IPS-NIHi7 (cell line): ENCODE results near the gene THRB.

Experiments
- DNase-seq: peaks from one replicate; pipeline ENCODE4 v3.0.0; 2012; ENCODE audit warnings: mixed read lengths; ENCODE audit errors: extremely low spot score

THRB gene

DNA sequence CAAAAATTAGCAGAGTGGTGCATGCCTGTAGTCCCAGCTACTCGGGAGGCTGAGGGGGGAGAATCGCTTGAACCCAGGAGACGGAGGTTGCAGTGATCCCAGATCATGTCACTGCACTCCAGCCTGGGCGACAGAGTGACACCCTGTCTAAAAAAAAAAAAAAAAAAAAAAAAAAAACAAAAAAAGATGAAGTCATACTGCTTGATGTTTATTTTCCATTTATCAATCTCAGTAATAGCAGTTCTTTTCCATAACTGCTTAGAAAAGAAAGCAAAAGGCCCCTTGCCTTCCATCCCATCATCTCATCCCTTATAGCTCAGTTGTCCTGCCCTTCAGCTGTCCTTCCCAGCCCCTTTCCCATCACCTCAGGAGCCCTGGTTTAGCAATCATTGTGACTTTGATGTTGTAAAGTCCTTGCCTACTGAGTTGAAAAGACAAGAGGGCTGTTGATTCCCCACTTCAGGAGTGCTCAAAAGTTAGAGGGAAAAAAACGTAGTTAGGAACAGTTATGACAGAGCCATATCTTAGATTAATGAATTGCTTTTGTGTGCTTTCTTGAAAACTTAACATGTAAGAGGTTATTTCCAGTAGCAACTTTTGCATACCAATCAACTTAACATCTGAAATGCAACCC is 18.0 kb upstream of the THRB start:
- no peak for DNase-seq

DNA sequence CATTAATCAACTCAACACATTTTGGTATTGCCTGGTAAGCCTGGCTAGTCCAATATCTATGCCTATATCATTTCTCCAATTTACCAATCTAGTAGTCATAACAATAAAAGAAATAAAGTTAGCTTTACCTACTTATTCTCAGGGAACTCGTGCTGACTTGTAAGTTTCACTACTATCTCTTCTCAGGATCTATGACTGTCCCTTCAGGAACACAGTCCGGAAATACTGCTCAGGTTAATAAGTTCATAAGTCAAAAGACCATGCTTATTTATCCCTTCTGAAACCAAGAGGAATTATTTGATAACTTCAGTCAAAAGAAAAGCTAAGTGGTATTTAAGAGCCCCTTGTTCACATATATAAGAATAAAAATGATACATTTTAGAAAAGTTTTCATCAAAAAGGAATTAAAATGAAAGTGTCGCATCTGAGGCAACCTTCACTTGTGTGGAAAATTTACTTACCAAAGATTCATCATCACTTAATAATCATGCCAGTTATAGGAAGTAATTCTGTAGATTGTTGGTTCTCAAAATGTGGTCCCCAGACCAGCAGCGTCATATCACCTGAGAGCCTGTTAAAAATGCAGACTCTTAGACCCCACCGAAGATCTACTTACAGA is 15.5 kb upstream of the THRB start:
- no peak for DNase-seq

DNA sequence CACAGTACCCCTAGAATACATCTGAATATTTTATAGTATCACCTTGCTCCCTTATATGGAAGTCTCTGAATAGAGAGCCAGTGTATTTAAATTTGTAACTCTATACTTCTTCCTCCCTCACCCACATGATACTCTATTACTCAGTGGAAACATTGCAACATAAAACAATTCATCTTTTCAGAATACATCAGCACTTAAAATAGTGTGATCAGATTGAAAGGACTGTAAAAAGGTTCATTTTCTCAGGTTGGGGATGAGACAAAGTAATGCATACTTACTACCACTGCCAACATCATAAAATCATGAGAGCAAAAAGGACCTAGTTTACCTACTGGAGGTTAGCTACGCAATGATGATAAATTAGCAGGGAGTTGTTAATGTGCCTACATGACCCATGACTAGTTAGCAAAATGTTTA is 13.8 kb upstream of the THRB start:
- DNase-seq = no peak

DNA sequence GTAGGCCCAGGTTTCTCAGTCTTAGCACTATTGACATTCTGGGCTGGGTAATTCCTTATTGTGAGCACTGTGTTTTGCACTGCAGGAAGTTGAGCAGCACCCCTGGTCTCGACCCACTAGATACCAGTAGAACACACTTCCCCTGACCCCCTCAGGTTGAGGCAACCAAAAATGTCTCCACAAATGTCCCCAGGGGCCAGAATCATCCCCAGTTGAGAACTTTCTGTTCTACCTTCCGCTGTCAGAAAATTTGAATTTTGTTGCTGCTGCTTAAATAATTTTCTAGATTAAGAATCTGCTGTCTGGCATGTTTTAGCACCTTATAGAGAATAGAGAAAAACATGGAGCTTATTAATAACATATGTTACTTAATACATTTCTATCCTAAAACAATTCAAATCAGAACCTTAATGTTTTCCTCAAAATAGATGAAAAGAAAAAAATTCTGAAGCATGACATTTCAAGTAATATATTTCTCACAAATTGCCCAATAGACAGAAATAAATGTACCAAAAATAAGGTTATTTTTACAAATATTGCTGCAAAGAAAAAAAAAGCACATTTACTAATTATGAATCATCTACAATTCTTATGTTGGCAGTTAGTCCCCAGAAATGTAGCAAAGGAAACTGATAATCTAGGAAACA is 13.2 kb upstream of the THRB start:
- DNase-seq = no peak

DNA sequence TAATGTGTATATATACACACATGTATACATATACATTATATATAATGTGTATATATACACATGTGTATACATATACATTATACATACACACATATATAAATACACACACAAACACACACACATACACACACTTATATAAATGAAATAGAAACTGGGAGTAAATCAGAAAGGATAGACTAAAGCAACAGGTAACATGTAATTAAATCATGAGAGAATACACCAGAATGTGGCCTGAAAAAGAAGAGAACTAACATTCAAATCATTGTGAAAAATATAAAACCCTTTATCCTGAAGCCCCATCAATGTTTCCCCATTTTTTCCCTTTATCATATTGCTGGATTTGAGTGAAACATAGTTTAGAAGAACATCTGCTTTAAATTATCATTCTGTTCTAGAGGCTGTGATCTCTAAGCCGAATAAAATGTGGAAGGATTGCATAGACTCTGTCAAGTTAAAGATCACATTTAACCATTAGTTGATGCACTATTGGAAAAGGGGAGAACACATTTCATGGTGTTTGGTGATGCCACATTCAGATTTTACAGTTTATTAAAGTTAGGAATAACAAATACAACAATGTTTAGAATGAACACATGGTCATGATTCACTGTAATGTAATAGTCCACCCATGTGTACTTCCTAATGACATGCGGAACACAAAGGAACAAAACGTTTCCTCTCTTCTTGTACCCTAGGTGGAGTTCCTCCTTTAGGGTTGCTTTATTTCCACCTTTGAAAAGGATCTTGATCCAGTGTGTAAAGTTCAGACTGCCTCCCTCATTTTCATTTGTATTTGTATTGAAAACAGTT is 12.5 kb upstream of the THRB start:
- DNase-seq = no peak

DNA sequence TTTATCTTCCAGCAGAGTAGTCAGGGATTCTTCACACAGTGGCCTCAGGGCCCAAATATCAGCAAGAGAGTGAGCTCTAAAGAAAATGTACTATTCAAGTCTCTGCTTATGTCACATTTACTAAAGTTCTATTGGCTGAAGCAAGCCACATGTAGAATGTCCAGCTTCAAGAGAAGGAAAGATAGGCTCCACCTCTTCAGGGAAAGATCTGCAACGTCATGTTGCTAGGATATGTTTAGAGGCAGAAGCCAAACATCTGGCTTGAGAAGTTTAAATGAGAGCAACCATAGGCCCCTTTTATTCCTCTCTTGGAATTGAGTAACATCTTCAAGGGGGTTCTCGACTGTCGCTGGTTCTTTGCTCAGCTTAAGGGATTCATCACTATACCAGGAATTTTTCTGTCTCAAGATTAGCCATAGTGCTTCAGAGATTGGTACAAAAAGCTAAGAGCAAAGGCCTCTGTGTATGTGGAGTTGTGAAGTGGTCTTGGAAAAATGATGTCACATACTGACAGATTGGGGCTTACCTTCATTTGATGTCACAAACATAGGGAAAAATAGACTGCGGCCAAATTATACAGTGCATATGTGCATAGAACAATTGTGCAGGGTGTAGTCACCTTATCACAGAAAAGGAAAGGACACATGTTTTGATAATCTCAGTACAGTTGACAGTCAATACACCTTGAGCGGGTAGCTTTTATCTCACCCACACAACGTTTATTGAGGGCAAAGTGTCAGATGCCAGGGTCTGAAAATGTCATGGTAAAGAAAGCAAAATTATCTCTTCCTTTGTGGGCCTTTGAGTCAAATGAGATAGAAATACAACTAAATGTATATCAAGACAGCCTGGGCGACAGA is 11.3 kb upstream of the THRB start:
- no peak for DNase-seq

DNA sequence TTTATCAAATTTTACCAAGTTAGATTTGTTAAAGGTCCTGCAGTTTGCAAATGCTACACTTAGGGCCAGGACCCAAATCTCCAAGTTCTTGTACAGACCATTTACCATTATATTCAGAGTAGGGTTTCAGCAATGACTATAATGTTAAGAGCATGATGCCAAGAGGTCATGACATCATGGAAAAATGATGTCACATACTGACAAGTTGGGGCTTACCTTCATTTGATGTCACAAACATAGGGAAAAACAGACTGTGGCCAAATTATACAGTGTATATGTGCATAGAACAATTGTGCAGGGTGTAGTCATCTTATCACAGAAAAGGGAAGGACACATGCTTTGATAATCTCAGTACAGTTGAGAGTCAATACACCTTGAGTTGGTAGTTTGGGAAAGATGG is 10.1 kb upstream of the THRB start:
- DNase-seq = no peak

DNA sequence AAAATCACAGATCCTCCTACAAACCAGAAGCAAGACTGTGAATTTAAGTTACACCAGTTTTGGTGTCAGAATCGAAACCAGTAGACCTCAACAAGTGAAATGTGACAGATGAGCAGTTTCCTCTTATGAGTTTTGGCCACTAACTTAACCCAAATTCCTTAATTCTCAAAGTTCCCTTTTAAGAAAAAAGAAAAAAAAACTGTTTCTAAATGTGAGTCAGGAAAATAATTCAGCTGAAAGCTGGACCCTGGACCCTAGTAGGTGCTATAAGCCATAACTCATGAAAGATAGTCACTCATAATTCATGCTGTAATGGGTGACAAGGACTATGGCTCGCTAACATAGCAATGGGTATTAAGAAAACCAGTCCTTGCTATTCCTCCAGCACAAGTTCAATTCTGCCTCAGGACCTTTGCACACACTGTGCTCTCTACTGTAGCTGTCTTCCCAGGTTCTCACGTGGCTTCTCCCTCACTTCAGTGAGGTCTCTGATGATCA is 9.0 kb upstream of the THRB start:
- DNase-seq = no peak

DNA sequence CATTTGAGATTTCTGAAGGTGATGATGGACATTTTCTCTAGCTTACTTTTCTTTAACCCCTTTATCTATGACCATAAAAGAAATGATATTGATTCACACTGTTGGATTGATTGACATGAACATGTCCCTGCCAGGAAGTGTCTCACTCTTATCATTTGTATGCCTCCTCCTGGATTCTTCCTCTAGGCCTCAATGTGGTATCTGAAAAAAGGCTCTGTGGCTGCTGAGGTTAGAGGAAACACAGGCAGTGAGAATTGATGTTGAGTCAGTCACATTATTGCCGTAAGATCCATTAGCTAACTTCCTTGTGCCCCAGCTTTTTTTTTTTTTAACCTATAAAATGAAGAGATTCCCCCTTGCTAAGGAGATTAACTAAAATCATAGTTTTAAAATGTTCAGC is 8.0 kb upstream of the THRB start:
- no peak for DNase-seq

DNA sequence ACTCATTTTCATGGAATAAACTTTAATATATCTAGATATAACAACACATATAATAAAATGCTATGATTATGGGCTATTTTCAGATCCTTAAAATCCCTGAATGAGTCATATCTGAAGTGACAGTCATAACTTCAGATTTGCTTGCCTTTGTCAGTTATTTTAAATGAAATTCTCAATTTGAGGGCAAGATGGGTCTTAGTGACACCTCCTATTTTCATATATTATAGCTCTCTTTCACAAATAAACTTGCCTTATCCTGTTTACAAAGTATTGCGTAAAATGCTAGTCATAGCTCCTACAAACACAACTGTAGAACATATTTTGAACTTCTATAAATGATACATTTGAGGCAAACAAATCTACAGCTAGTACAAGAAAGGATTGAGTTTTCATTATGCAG is 6.2 kb upstream of the THRB start:
- no peak for DNase-seq

DNA sequence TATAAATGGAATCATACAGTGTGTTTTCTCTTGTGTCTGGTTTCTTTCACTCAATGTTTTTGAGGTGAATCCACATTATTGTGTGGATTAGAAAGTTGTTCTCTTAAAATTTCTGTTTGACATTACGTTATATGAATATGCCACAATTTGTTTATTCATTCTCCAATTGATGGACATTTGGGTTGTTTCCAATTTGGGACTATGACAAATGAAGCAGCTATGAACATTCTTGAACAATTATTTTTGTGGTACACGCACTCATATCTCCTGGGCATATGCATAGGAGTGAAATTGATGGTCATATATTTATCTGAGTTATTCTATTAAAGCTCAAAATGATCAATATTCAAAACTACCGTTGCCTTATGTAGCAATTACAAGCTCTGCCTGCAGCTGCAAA is 5.3 kb upstream of the THRB start:
- DNase-seq = no peak

DNA sequence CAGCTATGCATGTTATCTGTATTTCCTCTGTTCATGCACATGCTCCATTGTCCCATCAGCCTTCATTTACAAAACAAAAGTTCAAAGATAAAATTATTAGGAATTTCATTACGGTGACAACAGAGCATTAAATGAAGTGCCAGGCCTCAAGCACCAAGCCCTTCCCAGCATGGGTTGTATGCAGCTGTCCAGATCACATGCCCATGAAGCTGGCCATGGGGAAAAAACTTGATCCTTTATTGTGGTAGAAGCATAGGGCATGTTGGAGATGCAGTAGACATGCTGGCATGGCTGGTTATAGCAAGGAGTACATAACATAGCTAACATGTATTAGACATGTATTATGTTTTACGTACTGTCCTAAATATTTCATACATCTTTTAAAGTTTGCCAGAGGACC is 4.1 kb upstream of the THRB start:
- no peak for DNase-seq

DNA sequence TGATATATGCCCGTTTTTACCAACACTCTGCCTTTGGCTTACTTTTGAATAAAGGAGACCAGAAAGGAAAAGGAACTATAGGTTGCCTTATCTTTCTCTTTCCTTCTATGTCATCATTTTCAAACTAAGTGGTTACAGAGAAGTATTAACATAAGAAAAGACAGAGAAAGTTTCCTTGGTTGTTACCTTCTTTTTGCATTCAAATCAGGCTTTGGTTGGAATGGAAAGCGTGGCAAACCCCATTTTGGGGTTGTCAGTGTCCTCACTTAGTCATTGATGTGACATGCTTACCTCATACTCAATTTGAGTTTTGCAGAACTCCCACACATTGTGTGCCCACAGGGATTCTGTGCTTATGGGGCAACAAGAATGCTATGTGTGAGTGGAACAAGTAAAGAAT is 3.7 kb upstream of the THRB start:
- no peak for DNase-seq

DNA sequence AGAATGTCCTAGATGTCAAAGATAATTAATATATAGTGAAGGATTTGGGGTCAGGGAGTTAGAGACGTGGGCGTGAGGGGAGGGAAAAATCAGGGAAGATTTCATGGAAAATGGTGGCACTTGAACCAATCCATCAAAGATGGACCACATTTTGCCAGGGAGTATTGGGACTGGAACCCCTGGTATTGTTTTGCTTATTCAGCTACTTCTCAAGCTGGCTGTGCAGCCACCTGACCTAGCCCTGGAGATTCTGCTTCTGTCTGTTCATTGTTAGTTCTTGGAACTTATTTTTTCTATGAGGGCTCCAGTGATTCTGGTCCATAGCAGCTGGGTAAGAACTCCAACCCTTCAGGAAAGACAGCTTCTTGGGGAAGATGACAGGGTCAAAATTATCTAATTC is 3.3 kb upstream of the THRB start:
- no peak for DNase-seq

DNA sequence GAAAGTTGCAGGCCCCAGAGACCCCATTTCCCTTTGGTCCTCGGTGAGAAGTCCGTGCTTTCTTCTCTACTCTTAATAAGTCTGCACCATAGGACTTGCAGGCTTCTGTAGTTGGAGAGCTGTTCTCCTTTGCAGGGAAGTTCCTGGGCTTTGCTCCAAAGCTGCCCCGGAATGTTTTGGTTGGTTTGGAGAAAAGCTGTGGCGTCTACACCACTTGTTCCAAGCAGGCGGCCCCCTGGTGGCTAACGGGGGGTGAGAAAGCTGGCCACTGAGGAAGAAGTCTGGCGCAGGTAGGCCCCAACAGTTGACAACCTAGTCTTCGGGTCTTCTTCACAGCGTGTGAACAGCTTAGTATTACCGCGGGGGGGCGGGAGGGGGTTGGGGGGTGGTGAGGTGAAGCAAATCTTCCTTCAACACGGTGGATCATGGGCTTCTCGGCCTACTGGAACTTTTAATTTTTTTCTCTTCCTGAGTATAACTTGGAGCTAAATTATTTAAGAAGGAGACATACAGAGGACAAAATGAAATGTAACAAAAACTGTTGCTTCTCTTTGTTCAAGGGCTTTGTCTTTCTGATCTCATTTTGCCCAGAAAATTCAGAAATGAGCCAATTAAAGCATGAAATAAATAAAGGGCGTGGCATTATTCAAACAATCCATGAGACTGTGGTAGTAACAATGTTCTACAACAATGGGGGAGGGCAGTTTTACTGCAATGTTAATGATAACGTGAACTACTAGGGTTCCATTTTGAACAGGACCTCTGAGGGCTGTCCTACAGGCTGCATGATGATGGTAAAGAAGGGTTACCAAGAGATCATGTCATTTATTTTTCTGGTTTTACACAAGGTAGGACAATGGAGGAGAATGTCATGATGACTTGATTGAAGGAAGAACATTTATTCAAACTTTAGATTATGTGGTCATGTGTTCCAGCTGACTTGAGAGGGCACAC is 2.2 kb upstream of the THRB start:
- DNase-seq = peak; percentile 73

DNA sequence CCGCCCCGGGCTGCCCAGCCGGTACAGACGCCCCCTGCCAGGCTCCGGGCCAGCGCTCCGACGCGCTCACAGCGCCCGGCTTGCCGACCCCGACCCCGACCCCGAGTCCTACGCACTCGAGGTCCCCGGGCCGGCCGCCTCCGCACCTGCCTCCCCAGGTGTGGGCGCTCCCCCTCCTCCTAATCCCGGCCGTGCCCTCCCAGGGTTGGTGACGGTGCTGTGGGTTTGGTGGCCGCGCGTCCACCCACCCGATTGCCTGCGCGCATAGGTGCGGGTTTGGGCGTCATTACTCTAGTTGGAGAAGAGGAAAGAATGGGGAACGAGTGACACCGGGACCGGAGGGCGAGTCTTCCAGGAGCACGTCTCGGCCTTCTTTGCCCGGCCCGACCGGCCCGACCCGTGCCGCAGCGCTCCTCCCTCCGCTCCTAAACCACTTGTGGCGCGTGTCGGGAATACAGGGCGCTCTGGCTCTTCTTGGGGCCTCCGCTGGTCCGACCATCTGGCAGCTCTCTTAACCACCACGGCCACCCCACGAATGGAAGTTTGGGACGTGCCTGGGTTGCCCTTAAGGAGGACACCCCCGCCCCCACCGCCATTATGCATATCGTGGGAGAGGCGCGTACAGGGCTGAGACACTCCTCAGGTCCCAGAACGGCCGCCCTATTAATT is 810 bp upstream of the THRB start:
- DNase-seq = peak; percentile 60

DNA sequence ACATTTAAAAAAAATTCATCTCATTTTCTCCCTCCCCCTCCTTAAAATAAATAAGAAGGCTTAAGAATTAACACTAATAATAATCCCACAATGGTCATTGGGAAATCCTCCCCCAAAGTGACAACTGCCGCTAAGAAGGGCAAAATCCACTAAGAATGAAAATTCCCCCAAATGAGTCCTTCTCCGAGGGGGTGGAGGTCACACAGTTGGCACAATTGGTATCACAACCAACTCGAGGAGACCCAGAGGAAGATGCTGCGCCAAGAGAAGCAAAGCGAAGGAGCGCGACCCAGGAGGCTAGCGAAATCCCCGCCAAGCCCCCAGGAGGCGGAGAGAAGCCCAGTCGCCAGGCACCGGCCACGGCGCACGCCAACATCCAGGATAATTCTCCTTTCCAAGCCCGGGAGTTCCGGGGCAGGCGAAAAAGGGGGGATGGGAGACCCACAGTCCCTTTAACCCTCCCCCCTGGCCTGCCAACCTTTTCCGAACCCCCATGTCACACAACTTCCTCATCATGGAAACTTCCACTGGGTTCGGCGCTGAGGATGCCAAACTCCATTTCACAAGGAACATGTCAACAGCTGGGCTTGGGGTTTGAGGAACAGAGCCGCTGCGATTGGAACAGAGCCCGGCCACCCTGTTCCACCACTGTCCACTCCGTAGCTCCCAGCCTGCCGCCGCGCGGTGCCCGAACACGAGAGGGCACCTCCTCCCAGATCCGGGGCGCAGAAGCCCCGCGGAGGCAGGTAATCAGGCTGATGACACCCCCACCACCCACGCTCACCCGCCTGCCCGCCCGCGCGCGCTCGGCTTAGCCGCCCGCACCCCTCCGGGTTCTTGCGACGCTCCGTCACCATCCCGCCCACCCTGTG is 668 bp downstream of the THRB start:
- DNase-seq = peak; percentile 43

DNA sequence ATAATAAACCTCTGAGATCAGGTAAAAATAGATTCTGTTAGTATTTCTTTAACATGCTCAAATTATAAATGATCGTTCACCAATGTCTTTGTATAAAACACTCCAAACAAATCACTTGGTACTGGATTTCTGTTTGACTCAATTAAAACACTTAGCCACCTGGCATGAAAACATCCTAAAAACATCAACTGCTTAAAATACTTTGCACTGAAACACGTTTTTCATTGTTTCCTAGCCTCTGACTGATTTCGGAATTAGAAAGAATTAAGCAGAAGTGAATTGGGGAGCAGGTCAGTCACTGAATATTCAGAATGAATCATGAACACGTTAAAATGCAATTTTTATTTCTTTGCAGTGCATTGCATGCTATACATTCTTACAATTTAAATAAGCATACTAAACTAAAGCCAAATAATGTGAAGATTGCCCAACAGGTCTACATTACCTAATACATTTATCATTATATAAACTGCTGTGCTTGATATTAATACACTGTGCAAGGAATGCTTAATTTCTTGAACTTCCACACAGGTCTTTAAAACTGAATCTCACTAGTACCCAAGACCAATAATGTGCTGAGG is 1.6 kb downstream of the THRB start:
- no peak for DNase-seq
